Caco-2 (cell line): ENCODE data around the gene RPS27A. TPM values are rescaled to one million over a fixed set of nuclear protein-coding genes. Genes with fewer than 3 reads are reported as not detected.

Experiments
- BruUV-seq: library from RNA; stranded (reverse); fragments of 400-500 nt; replicated peaks from 2 replicates; lab custom pipeline; 2021; lab: Mats Ljungman, UMichigan
- CTCF ChIA-PET: fragments of 300-600 bp; sonication (Branson Sonifier 250); formaldehyde crosslinking; loops from one replicate; lab custom pipeline; 2022; ENCODE audit warnings: antibody characterized with exemption; lab: Charles Lee
- POLR2A ChIA-PET: fragments of 300-600 bp; sonication (Branson Sonifier 250); formaldehyde crosslinking; loops from one replicate; lab custom pipeline; 2022; ENCODE audit warnings: antibody characterized with exemption; lab: Charles Lee
- DNase-seq, 2 experiments: peaks; one replicate each; pipeline versions ENCODE4 v3.0.0 to v3.0.0-alpha.2; 2020 to 2022
- H3K27me3 ChIP-seq: replicated peaks from 2 replicates; pipeline ENCODE4 v1.6.0; 2011; ENCODE audit warnings: low read length; ENCODE audit not compliant: control insufficient read depth, insufficient read depth
- H3K36me3 ChIP-seq: 2 replicates; pipeline ENCODE4 v1.5.1; 2011; ENCODE audit warnings: low read length; ENCODE audit not compliant: control insufficient read depth, insufficient read depth
- H3K4me1 ChIP-seq: fragments of 250-450 bp; sonication (Bioruptor Pico); 2 replicates; pipeline ENCODE4 v1.5.1; 2020; ENCODE audit warnings: mild to moderate bottlenecking
- H3K4me3 ChIP-seq: 2 replicates; pipeline ENCODE4 v1.5.1; 2011; ENCODE audit warnings: low read depth, mild to moderate bottlenecking, control low read depth, low read length
- H3K9me3 ChIP-seq: fragments of 250-450 bp; sonication (Bioruptor Pico); 2 replicates; pipeline ENCODE4 v1.5.1; 2020; ENCODE audit warnings: mild to moderate bottlenecking, moderate library complexity
- H3K27ac Mint-ChIP-seq: one replicate; pipeline ENCODE4 v1.8.0; 2022; ENCODE audit warnings: mixed read lengths; ENCODE audit not compliant: unreplicated experiment
- H3K27me3 Mint-ChIP-seq: one replicate; pipeline ENCODE4 v1.8.0; 2022; ENCODE audit warnings: mixed read lengths; ENCODE audit not compliant: insufficient read depth, unreplicated experiment
- H3K36me3 Mint-ChIP-seq: one replicate; pipeline ENCODE4 v1.8.0; 2022; ENCODE audit warnings: mild to moderate bottlenecking, mixed read lengths; ENCODE audit not compliant: insufficient read depth, unreplicated experiment
- H3K4me1 Mint-ChIP-seq: one replicate; pipeline ENCODE4 v1.8.0; 2022; ENCODE audit warnings: low read depth, mixed read lengths; ENCODE audit not compliant: unreplicated experiment
- H3K4me3 Mint-ChIP-seq: one replicate; pipeline ENCODE4 v1.8.0; 2022; ENCODE audit warnings: mild to moderate bottlenecking, moderate library complexity, mixed read lengths; ENCODE audit not compliant: unreplicated experiment
- H3K9me3 Mint-ChIP-seq: one replicate; pipeline ENCODE4 v1.8.0; 2022; ENCODE audit warnings: mixed read lengths; ENCODE audit not compliant: unreplicated experiment
- intact Hi-C: fragments of 100-400 bp; cut with micrococcal nuclease; formaldehyde crosslinking; loops from one replicate; pipeline ENCODE4 v1.10.0; 2022; ENCODE audit not compliant: unreplicated experiment
- total RNA-seq: library from RNA; stranded (reverse); gene quantifications from 2 replicates; pipeline ENCODE4 v1.2.3, GENCODE V29; 2022
- TF ChIP-seq, protein P1 (sequence below), 2 experiments: fragments of 200-600 bp in 1 of 2; IDR thresholded peaks; 1 replicate in 1 of 2; 2 replicates in 1 of 2; pipeline versions ENCODE4 v1.5.1 to v1.8.0; 2011 to 2022; ENCODE audit warnings: antibody characterized with exemption in 1 of 2, control low read depth in 1 of 2, inconsistent platforms in 1 of 2, low read depth in 1 of 2, low read length in 1 of 2, mild to moderate bottlenecking in 1 of 2, moderate library complexity in 1 of 2; ENCODE audit not compliant: insufficient read depth in 1 of 2, severe bottlenecking in 1 of 2, unreplicated experiment in 1 of 2

The RPS27A gene
- total RNA-seq, 1 experiment from 2014 or later = 1,305 TPM

DNA sequence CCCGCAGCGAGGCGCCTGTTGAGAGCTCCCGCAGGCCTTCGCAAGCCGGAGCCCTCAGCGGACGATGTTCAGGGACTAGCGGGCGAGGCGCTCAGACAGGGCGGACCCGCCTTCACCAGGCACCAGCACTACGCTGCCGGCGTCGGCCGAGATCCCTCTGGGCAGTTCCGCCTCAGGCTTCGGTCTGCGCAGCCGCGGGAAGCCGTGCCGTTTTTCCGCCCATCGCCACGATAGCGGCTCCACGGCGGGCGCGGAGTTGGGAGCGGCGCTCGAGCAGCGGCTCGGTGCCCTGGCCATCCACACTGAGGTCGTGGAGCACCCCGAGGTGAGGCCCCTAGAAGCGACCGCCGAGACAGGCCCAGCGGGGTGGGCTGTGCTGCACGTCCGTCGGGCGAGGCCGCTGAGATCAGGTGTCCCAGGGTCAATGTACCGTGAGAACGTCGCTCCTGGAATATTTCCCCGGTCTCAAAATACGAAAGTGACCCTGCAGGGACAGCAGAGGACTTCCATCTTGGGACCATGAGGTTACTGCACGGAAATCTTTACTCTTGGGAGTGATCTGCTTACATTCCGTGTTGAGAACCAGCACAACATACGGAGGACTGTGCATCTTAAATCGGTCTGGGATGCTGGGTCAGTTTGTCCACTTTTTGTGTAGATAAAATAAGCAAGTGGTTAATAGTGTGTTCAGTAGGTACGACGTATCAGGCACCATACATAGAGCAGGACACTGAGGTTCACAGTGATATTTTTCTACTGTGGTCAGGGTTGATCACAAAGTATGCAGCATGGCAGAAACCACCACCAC lies 49.8 kb downstream of the RPS27A start:
- Mint-ChIP-seq H3K9me3 (no peaks in the 10 kb centered on the region), H3K36me3 (peaks cover 18% of the 10 kb centered on the region), H3K27ac (peak overlapping the region; percentile 90), H3K4me3 (peak overlapping the region; percentile 86), H3K27me3 (no peaks in the 10 kb centered on the region), H3K4me1 (peaks cover 7% of the 10 kb centered on the region)
- Histone ChIP-seq H3K4me3 (peak overlapping the region; percentile 80), H3K36me3 (no peaks in the 10 kb centered on the region), H3K9me3 (no peaks in the 10 kb centered on the region), H3K27me3 (no peaks in the 10 kb centered on the region), H3K4me1 (peaks cover 9% of the 10 kb centered on the region)
- peak; percentile 91 to 93 for DNase-seq
- intact Hi-C loops = loop anchor here (1.0 to 5.0 kb wide), 4 partner anchors 13 to 150 kb away; partner anchors contain the start of genes CCDC88A, CLHC1, MTIF2 and RPS27A
- TF ChIP-seq, protein P1, sequence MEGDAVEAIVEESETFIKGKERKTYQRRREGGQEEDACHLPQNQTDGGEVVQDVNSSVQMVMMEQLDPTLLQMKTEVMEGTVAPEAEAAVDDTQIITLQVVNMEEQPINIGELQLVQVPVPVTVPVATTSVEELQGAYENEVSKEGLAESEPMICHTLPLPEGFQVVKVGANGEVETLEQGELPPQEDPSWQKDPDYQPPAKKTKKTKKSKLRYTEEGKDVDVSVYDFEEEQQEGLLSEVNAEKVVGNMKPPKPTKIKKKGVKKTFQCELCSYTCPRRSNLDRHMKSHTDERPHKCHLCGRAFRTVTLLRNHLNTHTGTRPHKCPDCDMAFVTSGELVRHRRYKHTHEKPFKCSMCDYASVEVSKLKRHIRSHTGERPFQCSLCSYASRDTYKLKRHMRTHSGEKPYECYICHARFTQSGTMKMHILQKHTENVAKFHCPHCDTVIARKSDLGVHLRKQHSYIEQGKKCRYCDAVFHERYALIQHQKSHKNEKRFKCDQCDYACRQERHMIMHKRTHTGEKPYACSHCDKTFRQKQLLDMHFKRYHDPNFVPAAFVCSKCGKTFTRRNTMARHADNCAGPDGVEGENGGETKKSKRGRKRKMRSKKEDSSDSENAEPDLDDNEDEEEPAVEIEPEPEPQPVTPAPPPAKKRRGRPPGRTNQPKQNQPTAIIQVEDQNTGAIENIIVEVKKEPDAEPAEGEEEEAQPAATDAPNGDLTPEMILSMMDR (IDR thresholded peaks at IDR 0.05; ENCODE audit: insufficient read depth in 1 of 2, low read depth in 1 of 2, low read length in 1 of 2, severe bottlenecking in 1 of 2, unreplicated experiment in 1 of 2) = no peak
- BruUV-seq = TSS peak; percentile 55
- POLR2A ChIA-PET = interaction anchor here (0.6 to 0.8 kb wide), 2 partner anchors 11 to 237 kb away, joined by 4 to 5 read pairs; partner anchors contain the start of gene CFAP36
- CTCF ChIA-PET = no interaction called here

DNA sequence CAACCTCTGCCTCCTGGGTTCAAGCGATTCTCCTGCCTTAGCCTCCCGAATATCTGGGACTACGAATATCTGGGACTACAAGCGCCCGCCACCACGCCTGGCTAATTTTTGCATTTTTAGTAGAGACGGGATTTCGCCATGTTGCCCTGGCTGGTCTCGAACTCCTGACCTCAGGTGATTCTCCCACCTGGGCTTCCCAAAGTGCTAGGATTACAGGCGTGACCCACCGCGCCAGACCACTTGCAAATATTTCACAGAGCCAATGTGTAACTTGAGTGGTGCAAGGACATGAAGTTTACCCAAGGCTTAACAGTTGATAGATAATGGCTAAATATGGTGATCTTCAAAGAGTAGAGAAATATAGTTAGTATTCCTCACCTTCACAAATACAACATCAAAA lies 50.6 kb downstream of the RPS27A start:
- peak overlapping the region; percentile 80 for H3K4me3 ChIP-seq
- H3K4me1 Mint-ChIP-seq = peaks cover 7% of the 10 kb centered on the region

More for the DNA sequence above, 50.6 kb downstream of the RPS27A start:
- no TSS peak for BruUV-seq
- ChIA-PET CTCF (no interaction called here), POLR2A (no interaction called here)
- Mint-ChIP-seq H3K27ac (no peak overlapping the region), H3K9me3 (no peaks in the 10 kb centered on the region), H3K4me3 (peak overlapping the region; percentile 86), H3K36me3 (peaks cover 18% of the 10 kb centered on the region), H3K27me3 (no peaks in the 10 kb centered on the region)
- no peaks in the 10 kb centered on the region for H3K36me3 ChIP-seq
- H3K9me3 ChIP-seq = no peaks in the 10 kb centered on the region
- H3K4me1 ChIP-seq = peaks cover 9% of the 10 kb centered on the region
- TF ChIP-seq, protein P1 (IDR thresholded peaks at IDR 0.05; ENCODE audit: insufficient read depth in 1 of 2, low read depth in 1 of 2, low read length in 1 of 2, severe bottlenecking in 1 of 2, unreplicated experiment in 1 of 2) = no peak
- intact Hi-C loops = loop anchor here (5.0 kb wide), 3 partner anchors 51 to 149 kb away; partner anchors contain the start of genes CCDC88A, CLHC1 and RPS27A
- DNase-seq = peak in 1 of 2 experiments; percentile 20
- H3K27me3 ChIP-seq = no peaks in the 10 kb centered on the region

Other genes starting within 250 kb of the RPS27A start
- gene RTN4, start 182.2 kb upstream of the RPS27A start, total RNA-seq = 231 and 236 TPM in 2 replicates
- 12.6 and 13.4 TPM in 2 replicates for gene CLHC1, start 395 bp upstream of the RPS27A start, total RNA-seq
- 37.6 and 42.7 TPM in 2 replicates for gene MTIF2, start 36.5 kb downstream of the RPS27A start, total RNA-seq
- gene CCDC88A, start 187.2 kb downstream of the RPS27A start, total RNA-seq = 6.4 and 7.7 TPM in 2 replicates